Measurements from ENCODE around the gene HNRNPUL1.

DNA sequence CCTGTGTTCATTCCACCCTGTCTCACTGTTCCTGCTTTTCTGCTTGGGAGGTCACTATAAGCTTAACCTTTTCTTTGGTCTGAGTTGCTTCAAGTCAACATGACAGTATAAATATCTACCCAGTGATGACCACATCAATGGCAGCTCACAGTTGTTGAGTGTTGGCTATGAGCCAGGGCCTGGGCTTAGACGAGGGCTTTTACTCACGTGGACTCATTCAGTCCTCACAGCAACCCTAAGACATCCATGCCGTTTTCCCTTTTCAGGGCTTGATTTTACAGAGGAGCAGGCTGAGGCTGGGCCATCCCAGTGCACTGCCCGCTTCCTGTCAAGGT lies 35.5 kb downstream of the HNRNPUL1 start:
- TF ChIP-seq EZH2 (IDR thresholded peaks at IDR 0.05; ENCODE audit: insufficient read depth, poor library complexity, severe bottlenecking) (no peak), EZH2phosphoT487 (IDR thresholded peaks at IDR 0.05; ENCODE audit: insufficient read depth, low read depth) (no peak)
